ENCODE results near the gene MTFR1L. TPM values are rescaled to one million over a fixed set of nuclear protein-coding genes. Genes with fewer than 3 reads are reported as not detected.

Gene MTFR1L
- total RNA-seq, 1 donor from 2014 or later = 31.4 TPM

- intact Hi-C loops (cut with micrococcal nuclease) = no loop called here
Observed at GRCh38 chr1:25787760-25788166, 32.0 kb upstream of the MTFR1L start.

GRCh38 chr1:25790472-25790871 is 29.3 kb upstream of the MTFR1L start:
- intact Hi-C loops (cut with micrococcal nuclease) = no loop called here

- intact Hi-C loops (cut with micrococcal nuclease) = no loop called here
Observed at GRCh38 chr1:25792115-25792514, 27.6 kb upstream of the MTFR1L start.

GRCh38 chr1:25793585-25794170 is 26.1 kb upstream of the MTFR1L start:
- intact Hi-C loops (cut with micrococcal nuclease) = no loop called here

GRCh38 chr1:25794325-25794724 is 25.4 kb upstream of the MTFR1L start:
- intact Hi-C loops (cut with micrococcal nuclease) = no loop called here

- intact Hi-C loops (cut with micrococcal nuclease) = loop anchor here (5.0 kb wide), 1 partner anchor 248 kb away; no protein-coding TSS in a partner anchor
Observed at GRCh38 chr1:25795211-25795610, 24.5 kb upstream of the MTFR1L start.

- intact Hi-C loops (cut with micrococcal nuclease) = loop anchor here (2.0 to 5.0 kb wide), 4 partner anchors 21 to 249 kb away; no protein-coding TSS in a partner anchor
Observed at GRCh38 chr1:25795946-25796810, 23.6 kb upstream of the MTFR1L start.

- intact Hi-C loops (cut with micrococcal nuclease) = loop anchor here (2.0 to 5.0 kb wide), 4 partner anchors 22 to 250 kb away; no protein-coding TSS in a partner anchor
Observed at GRCh38 chr1:25796811-25797458, 22.8 kb upstream of the MTFR1L start.

- intact Hi-C loops (cut with micrococcal nuclease) = loop anchor here (2.0 to 5.0 kb wide), 4 partner anchors 23 to 251 kb away; no protein-coding TSS in a partner anchor
Observed at GRCh38 chr1:25797939-25798338, 21.8 kb upstream of the MTFR1L start.

- intact Hi-C loops (cut with micrococcal nuclease) = loop anchor here (5.0 kb wide), 1 partner anchor 252 kb away; no protein-coding TSS in a partner anchor
Observed at GRCh38 chr1:25798666-25799351, 20.9 kb upstream of the MTFR1L start.

- intact Hi-C loops (cut with micrococcal nuclease) = loop anchor here (5.0 kb wide), 1 partner anchor 252 kb away; no protein-coding TSS in a partner anchor
Observed at GRCh38 chr1:25799352-25799934, 20.3 kb upstream of the MTFR1L start.

GRCh38 chr1:25799935-25800702 is 19.6 kb upstream of the MTFR1L start, which contains the start of gene SELENON:
Gene SELENON (plus strand): TSS chr1:25800193. CDS start chr1:25800231, 38 bp downstream.
- intact Hi-C loops (cut with micrococcal nuclease) = loop anchor here (5.0 kb wide), 1 partner anchor 253 kb away; no protein-coding TSS in a partner anchor

- intact Hi-C loops (cut with micrococcal nuclease) = no loop called here
Observed at GRCh38 chr1:25800703-25801377, 18.9 kb upstream of the MTFR1L start.

GRCh38 chr1:25802915-25803314 is 16.8 kb upstream of the MTFR1L start:
- intact Hi-C loops (cut with micrococcal nuclease) = no loop called here

GRCh38 chr1:25803368-25803767 is 16.4 kb upstream of the MTFR1L start:
- intact Hi-C loops (cut with micrococcal nuclease) = no loop called here

- intact Hi-C loops (cut with micrococcal nuclease) = no loop called here
Observed at GRCh38 chr1:25804244-25804963, 15.3 kb upstream of the MTFR1L start.

GRCh38 chr1:25804964-25805862 is 14.5 kb upstream of the MTFR1L start:
- intact Hi-C loops (cut with micrococcal nuclease) = no loop called here

- intact Hi-C loops (cut with micrococcal nuclease) = no loop called here
Observed at GRCh38 chr1:25805863-25806225, 13.9 kb upstream of the MTFR1L start.

All from T-helper 2 cell treated with Interferon-gamma antibody and Interleukin-4, amounts not matched to agents 100 ng/mL and 5 ng/mL, for 36 hours (primary cell).